Loucy (cell line): ENCODE results near the gene DAGLB.

Source experiments
- H2AFZ ChIP-seq: fragments of 200-600 bp; sonication (generic); 2 replicates; pipeline ENCODE4 v1.6.0; 2016; ENCODE audit warnings: antibody characterized with exemption, mild to moderate bottlenecking, low read length, moderate library complexity
- H3F3A ChIP-seq: fragments of 200-600 bp; 2 replicates; pipeline ENCODE4 v1.6.0; 2016; ENCODE audit warnings: antibody characterized with exemption, low read depth, mild to moderate bottlenecking
- H3K27me3 ChIP-seq: fragments of 200-600 bp; sonication (generic); 2 replicates; pipeline ENCODE4 v1.6.1; 2014; ENCODE audit warnings: low read length, mild to moderate bottlenecking; ENCODE audit not compliant: insufficient read depth, poor library complexity, severe bottlenecking
- H3K36me3 ChIP-seq: fragments of 200-600 bp; sonication (generic); 2 replicates; pipeline ENCODE4 v1.6.1; 2016; ENCODE audit warnings: low read length; ENCODE audit not compliant: insufficient read depth
- H3K4me1 ChIP-seq: fragments of 200-600 bp; sonication (generic); 2 replicates; pipeline ENCODE4 v1.5.1; 2014; ENCODE audit warnings: low read length, mild to moderate bottlenecking; ENCODE audit not compliant: insufficient read depth, poor library complexity, severe bottlenecking
- H3K4me2 ChIP-seq: fragments of 200-600 bp; sonication (generic); 2 replicates; pipeline ENCODE4 v1.6.0; 2014; ENCODE audit warnings: antibody characterized with exemption, low read length, low read depth, mild to moderate bottlenecking; ENCODE audit not compliant: poor library complexity, severe bottlenecking
- H3K4me3 ChIP-seq: fragments of 200-600 bp; sonication (generic); 2 replicates; pipeline ENCODE4 v1.5.1; 2014; ENCODE audit warnings: low read length, mild to moderate bottlenecking, mixed read lengths; ENCODE audit not compliant: poor library complexity, severe bottlenecking
- H3K79me2 ChIP-seq: fragments of 200-600 bp; sonication (generic); 2 replicates; pipeline ENCODE4 v1.6.1; 2014; ENCODE audit warnings: low read length; ENCODE audit not compliant: insufficient read depth
- H3K9ac ChIP-seq: fragments of 200-600 bp; sonication (generic); 2 replicates; pipeline ENCODE4 v1.6.0; 2014; ENCODE audit warnings: mild to moderate bottlenecking, low read depth, low read length, moderate library complexity; ENCODE audit not compliant: poor library complexity, severe bottlenecking
- H3K9me2 ChIP-seq: fragments of 200-600 bp; sonication (generic); replicated peaks from 2 replicates; pipeline ENCODE4 v1.6.1; 2016; ENCODE audit warnings: low read depth, low read length, mixed read lengths
- H3K9me3 ChIP-seq: fragments of 200-600 bp; sonication (generic); 2 replicates; pipeline ENCODE4 v1.6.1; 2014; ENCODE audit warnings: mild to moderate bottlenecking, antibody characterized with exemption, low read length, low read depth; ENCODE audit not compliant: insufficient read depth
- H4K20me1 ChIP-seq: fragments of 200-600 bp; sonication (generic); 2 replicates; pipeline ENCODE4 v1.6.0; 2014; ENCODE audit warnings: antibody characterized with exemption, low read length, mild to moderate bottlenecking; ENCODE audit not compliant: insufficient read depth, poor library complexity, severe bottlenecking
- CTCF ChIP-seq: fragments of 200-600 bp; sonication (generic); conservative IDR thresholded peaks from 2 replicates; pipeline ENCODE4 v1.5.1; 2014; ENCODE audit warnings: mild to moderate bottlenecking, antibody characterized with exemption, low read length
- EZH2phosphoT487 ChIP-seq: fragments of 200-600 bp; IDR thresholded peaks from 2 replicates; pipeline ENCODE4 v1.6.1; 2018; ENCODE audit warnings: antibody characterized with exemption, mild to moderate bottlenecking, moderate library complexity, borderline replicate concordance

Gene DAGLB

DNA sequence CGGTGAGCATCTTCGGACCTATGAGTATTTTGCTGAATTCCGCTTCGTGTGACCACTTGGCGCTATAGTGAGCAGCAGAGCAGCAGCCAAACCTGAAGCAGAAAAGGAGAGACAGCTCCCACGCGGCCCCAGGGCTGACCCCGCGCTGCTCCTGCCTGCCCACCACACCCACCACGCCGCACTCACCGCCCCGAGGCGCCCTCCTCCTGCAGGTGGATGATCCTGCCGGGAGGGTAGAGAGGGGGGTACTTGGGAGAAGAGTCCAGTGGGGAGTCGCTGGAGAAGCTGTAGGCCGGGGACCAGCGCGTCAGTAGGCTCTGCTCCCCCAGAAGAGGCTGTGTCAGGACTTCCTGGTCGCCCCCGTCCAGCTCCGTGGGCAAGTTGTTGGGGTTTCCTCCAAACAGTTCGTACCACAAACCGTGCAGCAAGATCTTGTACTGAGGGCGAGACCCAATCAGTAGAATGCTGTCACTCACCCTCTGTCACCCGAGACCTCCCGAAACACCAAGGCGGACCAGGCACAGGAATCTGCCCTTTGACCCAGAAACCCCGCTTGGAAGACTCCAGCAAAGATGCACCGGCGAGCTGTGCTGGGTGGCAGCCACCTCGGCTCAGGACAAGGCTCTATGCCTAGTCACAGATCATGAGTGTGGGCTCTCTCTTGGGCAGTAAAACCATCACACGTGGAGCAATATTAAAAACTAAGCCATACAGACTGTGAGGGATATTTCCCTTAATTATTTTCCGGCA is 37.6 kb downstream of the DAGLB start:
- no peaks in the 10 kb centered on the region for H3F3A ChIP-seq
- TF ChIP-seq EZH2phosphoT487 (no peak), CTCF (no peak)
- H3K79me2 ChIP-seq = no peaks in the 10 kb centered on the region
- H4K20me1 ChIP-seq = no peaks in the 10 kb centered on the region
- no peaks in the 10 kb centered on the region for H3K9me2 ChIP-seq
- no peak overlapping the region for H2AFZ ChIP-seq
- no peaks in the 10 kb centered on the region for H3K4me1 ChIP-seq
- H3K9me3 ChIP-seq = no peaks in the 10 kb centered on the region
- H3K4me3 ChIP-seq = no peak overlapping the region
- H3K9ac ChIP-seq = no peak overlapping the region
- no peak overlapping the region for H3K4me2 ChIP-seq
- peaks cover 78% of the 10 kb centered on the region; the same call in 1 of the 2 replicates for H3K36me3 ChIP-seq
- H3K27me3 ChIP-seq = no peaks in the 10 kb centered on the region

DNA sequence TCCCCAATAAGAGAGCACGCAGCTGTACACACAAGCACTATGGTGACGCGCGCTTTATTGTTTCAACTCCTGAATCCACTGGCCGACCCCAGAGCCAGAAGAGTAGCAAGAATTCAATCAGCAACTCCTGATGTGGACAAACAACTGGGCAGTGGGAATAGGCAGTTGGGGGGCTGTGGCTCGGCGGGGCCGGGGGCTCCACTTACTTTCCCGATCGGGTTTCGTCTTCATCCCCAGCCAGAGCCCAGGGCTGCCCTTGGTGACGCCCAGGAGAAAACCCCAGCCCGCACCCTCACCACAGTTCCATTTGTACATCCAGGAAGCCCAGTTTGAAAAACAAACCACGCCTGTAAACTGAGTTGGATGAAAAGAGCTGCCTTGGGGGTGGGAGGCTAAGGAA is 38.7 kb downstream of the DAGLB start:
- no peaks in the 10 kb centered on the region for H3K4me1 ChIP-seq
- no peaks in the 10 kb centered on the region for H3K9me3 ChIP-seq
- H3K27me3 ChIP-seq = no peaks in the 10 kb centered on the region
- no peak for TF ChIP-seq EZH2phosphoT487
- TF ChIP-seq CTCF = no peak
- no peaks in the 10 kb centered on the region for H3K9me2 ChIP-seq
- peaks cover 2% of the 10 kb centered on the region for H4K20me1 ChIP-seq
- H3F3A ChIP-seq = no peaks in the 10 kb centered on the region
- H3K36me3 ChIP-seq = peaks cover 78% of the 10 kb centered on the region; the same call in 1 of the 2 replicates
- H3K79me2 ChIP-seq = no peaks in the 10 kb centered on the region
- no peak overlapping the region for H3K4me3 ChIP-seq
- H3K9ac ChIP-seq = no peak overlapping the region
- H2AFZ ChIP-seq = no peak overlapping the region
- no peak overlapping the region for H3K4me2 ChIP-seq

DNA sequence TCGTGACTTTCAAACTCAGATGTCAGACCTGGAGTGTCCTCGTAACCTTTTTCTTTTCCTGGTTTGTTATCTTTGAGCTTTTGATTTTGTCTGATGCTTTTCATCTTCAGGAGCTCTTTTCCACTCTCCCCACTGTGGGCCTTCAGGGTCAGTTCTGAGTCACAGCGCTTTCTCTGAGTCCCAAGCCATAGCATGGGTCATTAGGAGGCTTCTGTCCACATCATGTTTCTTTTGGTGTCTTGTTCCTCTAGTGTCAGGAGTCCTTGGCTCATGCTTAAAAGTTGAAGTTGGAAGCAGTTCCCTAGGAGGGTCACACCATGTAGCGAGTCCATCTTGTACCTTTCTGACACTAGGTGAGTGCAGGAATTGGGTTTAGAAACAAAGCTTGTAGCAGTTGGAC is 40.3 kb downstream of the DAGLB start:
- Histone ChIP-seq H3K36me3 (peaks cover 82% of the 10 kb centered on the region), H3F3A (no peaks in the 10 kb centered on the region), H3K27me3 (no peaks in the 10 kb centered on the region), H3K4me1 (no peaks in the 10 kb centered on the region), H3K9ac (no peak overlapping the region), H3K9me2 (no peaks in the 10 kb centered on the region), H3K4me3 (no peak overlapping the region), H3K9me3 (no peaks in the 10 kb centered on the region), H2AFZ (no peak overlapping the region), H3K79me2 (peaks cover 4% of the 10 kb centered on the region; the same call in 1 of the 2 replicates), H3K4me2 (no peak overlapping the region), H4K20me1 (peaks cover 5% of the 10 kb centered on the region)
- TF ChIP-seq CTCF (no peak), EZH2phosphoT487 (no peak)
